ENCODE data around the gene TNFRSF19. TPM values are rescaled to one million over a fixed set of nuclear protein-coding genes. Genes with fewer than 3 reads are reported as not detected.

The TNFRSF19 gene
- total and polyA plus RNA-seq, 5 donors, result 15.6 to 50.8 (median 34.6) TPM

GRCh38 chr13:23619068-23619855 is 49.0 kb downstream of the TNFRSF19 start:
- no peaks in the 10 kb centered on the region for H3K9me3 ChIP-seq (ENCODE audit: control insufficient read depth, low read length)
- intact Hi-C loops (cut with DNase I), result no loop called here
- H3K27ac ChIP-seq (ENCODE audit: low read length), result no peak overlapping the region
- 82% methylated on average over 5 of the region's 5 CpGs for WGBS
- no peak overlapping the region for H3K4me3 ChIP-seq (ENCODE audit: low read length)
- no peak for DNase-seq
- ATAC-seq, result no peak
- H3K4me1 ChIP-seq (ENCODE audit: control insufficient read depth, insufficient read depth, low read length), result peaks cover 8% of the 10 kb centered on the region
- H3K27me3 ChIP-seq (ENCODE audit: control insufficient read depth, insufficient read depth), result no peaks in the 10 kb centered on the region

GRCh38 chr13:23620211-23620610 is 50.0 kb downstream of the TNFRSF19 start:
- intact Hi-C loops (cut with DNase I), result no loop called here
- H3K27me3 ChIP-seq (ENCODE audit: control insufficient read depth, insufficient read depth), result no peaks in the 10 kb centered on the region

GRCh38 chr13:23620613-23621315 is 50.6 kb downstream of the TNFRSF19 start:
- Histone ChIP-seq H3K9me3 (ENCODE audit: control insufficient read depth, low read length) (no peaks in the 10 kb centered on the region), H3K27ac (ENCODE audit: low read length) (peak overlapping the region; percentile 50), H3K4me1 (ENCODE audit: control insufficient read depth, insufficient read depth, low read length) (peaks cover 8% of the 10 kb centered on the region), H3K27me3 (ENCODE audit: control insufficient read depth, insufficient read depth) (no peaks in the 10 kb centered on the region), H3K4me3 (ENCODE audit: low read length) (no peak overlapping the region)
- DNase-seq (peak in 1 of 3 donors; percentile 55), ATAC-seq (peak; percentile 36 to 47)
- WGBS, result 66% methylated on average over 8 of the region's 8 CpGs
- intact Hi-C loops (cut with DNase I), result no loop called here

More at GRCh38 chr13:23620211-23620610, 50.0 kb downstream of the TNFRSF19 start:
- 94% methylated on average over 5 of the region's 5 CpGs for WGBS
- Histone ChIP-seq H3K9me3 (ENCODE audit: control insufficient read depth, low read length) (no peaks in the 10 kb centered on the region), H3K27ac (ENCODE audit: low read length) (no peak overlapping the region), H3K4me3 (ENCODE audit: low read length) (no peak overlapping the region), H3K4me1 (ENCODE audit: control insufficient read depth, insufficient read depth, low read length) (peaks cover 8% of the 10 kb centered on the region)
- DNase-seq, result no peak
- no peak for ATAC-seq

GRCh38 chr13:23621316-23621645 is 51.1 kb downstream of the TNFRSF19 start:
- H3K9me3 ChIP-seq (ENCODE audit: control insufficient read depth, low read length), result no peaks in the 10 kb centered on the region
- no peaks in the 10 kb centered on the region for H3K27me3 ChIP-seq (ENCODE audit: control insufficient read depth, insufficient read depth)
- DNase-seq (no peak), ATAC-seq (peak; percentile 51 to 88)
- WGBS, result 35% methylated on average over 2 of the region's 2 CpGs
- H3K4me3 ChIP-seq (ENCODE audit: low read length), result no peak overlapping the region
- peaks cover 8% of the 10 kb centered on the region for H3K4me1 ChIP-seq (ENCODE audit: control insufficient read depth, insufficient read depth, low read length)
- H3K27ac ChIP-seq (ENCODE audit: low read length), result peak overlapping the region; percentile 50
- intact Hi-C loops (cut with DNase I), result no loop called here

- no peaks in the 10 kb centered on the region for H3K9me3 ChIP-seq (ENCODE audit: control insufficient read depth, low read length)
- no peak overlapping the region for H3K4me3 ChIP-seq (ENCODE audit: low read length)
- H3K27ac ChIP-seq (ENCODE audit: low read length), result no peak overlapping the region
- ATAC-seq (no peak), DNase-seq (no peak)
- WGBS, result 94% methylated on average over 3 of the region's 3 CpGs
- intact Hi-C loops (cut with DNase I), result no loop called here
- H3K27me3 ChIP-seq (ENCODE audit: control insufficient read depth, insufficient read depth), result no peaks in the 10 kb centered on the region
- peaks cover 5% of the 10 kb centered on the region for H3K4me1 ChIP-seq (ENCODE audit: control insufficient read depth, insufficient read depth, low read length)
These were observed 52.8 kb downstream of the TNFRSF19 start for GRCh38 chr13:23622985-23623384.

- WGBS, result 94% methylated on average over 3 of the region's 3 CpGs
- Histone ChIP-seq H3K4me3 (ENCODE audit: low read length) (no peak overlapping the region), H3K4me1 (ENCODE audit: control insufficient read depth, insufficient read depth, low read length) (peaks cover 4% of the 10 kb centered on the region), H3K27me3 (ENCODE audit: control insufficient read depth, insufficient read depth) (no peaks in the 10 kb centered on the region), H3K27ac (ENCODE audit: low read length) (no peak overlapping the region), H3K9me3 (ENCODE audit: control insufficient read depth, low read length) (no peaks in the 10 kb centered on the region)
- intact Hi-C loops (cut with DNase I), result no loop called here
- ATAC-seq (no peak), DNase-seq (no peak)
These were observed 53.2 kb downstream of the TNFRSF19 start for GRCh38 chr13:23623394-23623793.

GRCh38 chr13:23626700-23627099 is 56.5 kb downstream of the TNFRSF19 start:
- H3K27ac ChIP-seq (ENCODE audit: low read length), result peak overlapping the region; percentile 44
- no peaks in the 10 kb centered on the region for H3K9me3 ChIP-seq (ENCODE audit: control insufficient read depth, low read length)
- intact Hi-C loops (cut with DNase I), result no loop called here
- WGBS, result 58% methylated on average over 8 of the region's 8 CpGs
- DNase-seq (peak in 1 of 3 donors; percentile 56), ATAC-seq (peak; percentile 61 to 81)
- no peak overlapping the region for H3K4me3 ChIP-seq (ENCODE audit: low read length)
- H3K27me3 ChIP-seq (ENCODE audit: control insufficient read depth, insufficient read depth), result no peaks in the 10 kb centered on the region
- H3K4me1 ChIP-seq (ENCODE audit: control insufficient read depth, insufficient read depth, low read length), result peaks cover 12% of the 10 kb centered on the region

GRCh38 chr13:23627410-23627809 is 57.2 kb downstream of the TNFRSF19 start:
- peak in 1 of 2 donors; percentile 20 for ATAC-seq
- intact Hi-C loops (cut with DNase I), result no loop called here
- no peak for DNase-seq
- 82% methylated on average over 8 of the region's 8 CpGs for WGBS
- peaks cover 14% of the 10 kb centered on the region for H3K4me1 ChIP-seq (ENCODE audit: control insufficient read depth, insufficient read depth, low read length)
- no peak overlapping the region for H3K4me3 ChIP-seq (ENCODE audit: low read length)
- no peaks in the 10 kb centered on the region for H3K9me3 ChIP-seq (ENCODE audit: control insufficient read depth, low read length)
- peak overlapping the region; percentile 70 for H3K27ac ChIP-seq (ENCODE audit: low read length)
- H3K27me3 ChIP-seq (ENCODE audit: control insufficient read depth, insufficient read depth), result no peaks in the 10 kb centered on the region

- no peak overlapping the region for H3K27ac ChIP-seq (ENCODE audit: low read length)
- no peaks in the 10 kb centered on the region for H3K9me3 ChIP-seq (ENCODE audit: control insufficient read depth, low read length)
- H3K27me3 ChIP-seq (ENCODE audit: control insufficient read depth, insufficient read depth), result no peaks in the 10 kb centered on the region
- no peak overlapping the region for H3K4me3 ChIP-seq (ENCODE audit: low read length)
- 62% methylated on average over 3 of the region's 3 CpGs for WGBS
- ATAC-seq (no peak), DNase-seq (no peak)
- H3K4me1 ChIP-seq (ENCODE audit: control insufficient read depth, insufficient read depth, low read length), result peaks cover 14% of the 10 kb centered on the region
- intact Hi-C loops (cut with DNase I), result no loop called here
These were observed 58.0 kb downstream of the TNFRSF19 start for GRCh38 chr13:23628250-23628649.

GRCh38 chr13:23628765-23629565 is 58.8 kb downstream of the TNFRSF19 start:
- ATAC-seq (peak; percentile 83 to 88), DNase-seq (peak in 1 of 3 donors; percentile 63)
- intact Hi-C loops (cut with DNase I), result no loop called here
- Histone ChIP-seq H3K4me3 (ENCODE audit: low read length) (no peak overlapping the region), H3K27me3 (ENCODE audit: control insufficient read depth, insufficient read depth) (no peaks in the 10 kb centered on the region), H3K9me3 (ENCODE audit: control insufficient read depth, low read length) (no peaks in the 10 kb centered on the region), H3K27ac (ENCODE audit: low read length) (peak overlapping the region; percentile 72), H3K4me1 (ENCODE audit: control insufficient read depth, insufficient read depth, low read length) (peaks cover 14% of the 10 kb centered on the region)
- WGBS, result 68% methylated on average over 5 of the region's 5 CpGs

All from right cardiac atrium (tissue), 5 donors.